ENCODE measurements around the gene MTMR1. TPM values are rescaled to one million over a fixed set of nuclear protein-coding genes. Genes with fewer than 3 reads are reported as not detected.

The MTMR1 gene
- total RNA-seq (2022; extraction: Qiagen RNA extraction; ENCODE audit: low read depth): 14.8 to 18.5 TPM (median 16.9 TPM) in 5 replicates

DNA sequence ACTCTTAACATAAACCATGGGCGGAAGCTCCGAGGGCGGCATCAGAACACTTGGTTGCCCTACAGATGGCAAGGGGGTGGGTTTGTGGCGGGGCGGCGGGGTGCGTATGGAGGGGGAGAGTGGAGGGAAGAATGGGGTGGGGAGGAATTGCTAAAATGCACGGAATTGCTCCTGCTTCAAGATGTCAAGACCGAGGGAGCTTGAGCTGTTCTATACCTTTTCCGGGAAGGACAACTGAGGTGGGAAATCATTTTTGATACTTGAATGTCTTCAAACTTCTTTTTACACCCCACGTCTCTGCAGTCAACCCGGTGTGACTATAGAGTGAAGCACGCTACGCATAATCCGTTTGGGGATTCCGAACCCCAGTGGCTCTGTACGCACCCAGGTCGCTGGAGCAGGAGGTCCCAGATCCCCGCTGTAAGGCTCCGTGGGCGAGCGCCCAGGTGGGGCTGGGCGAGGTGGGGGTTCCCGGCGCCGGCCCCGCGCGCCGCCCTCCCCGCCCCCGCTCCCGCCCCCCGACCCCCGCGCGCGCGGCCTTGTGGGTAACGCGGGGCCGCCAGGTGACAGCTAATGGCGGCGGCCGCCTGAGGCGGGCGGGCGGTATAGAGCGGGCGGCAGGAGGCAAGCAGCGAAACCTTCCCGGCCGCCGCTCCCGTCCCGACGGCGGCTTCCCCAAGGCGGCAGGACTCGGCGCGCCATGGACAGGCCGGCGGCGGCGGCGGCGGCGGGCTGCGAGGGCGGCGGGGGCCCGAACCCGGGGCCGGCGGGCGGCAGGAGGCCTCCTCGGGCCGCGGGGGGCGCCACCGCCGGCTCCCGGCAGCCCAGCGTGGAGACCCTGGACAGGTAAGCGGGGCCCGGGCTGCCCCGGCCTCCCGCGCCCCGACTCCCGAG lies at the start of gene MTMR1:
Gene MTMR1 (plus strand): TSS at position 566 of the 894 bp plus-strand sequence. CDS start 135 bp downstream, at position 701.

Other genes with a start within 250 kb of the MTMR1 start
- 5.8 to 8.6 TPM (median 6.2 TPM) in 5 replicates for gene MTM1, start 124.8 kb upstream of the MTMR1 start, total RNA-seq (2022; extraction: Qiagen RNA extraction; ENCODE audit: low read depth)
- 46.6 to 56.7 TPM (median 52.1 TPM) in 5 replicates for gene CD99L2, start 205.3 kb downstream of the MTMR1 start, total RNA-seq (2022; extraction: Qiagen RNA extraction; ENCODE audit: low read depth)